GM23338 (cell line): ENCODE measurements around the gene KCNJ13. TPM values are rescaled to one million over a fixed set of nuclear protein-coding genes. Genes with fewer than 3 reads are reported as not detected.

Experiments used
- ATAC-seq: fragments of 200-7000 bp; cut with Tn5 transposase; 3 replicates; pipeline ENCODE4 v1.9.1; 2020
- DNase-seq: peaks from one replicate; pipeline ENCODE4 v3.0.0-alpha.2; 2015; ENCODE audit warnings: low spot score
- H2AFZ ChIP-seq: fragments of 200-600 bp; sonication (generic); 2 replicates; pipeline ENCODE4 v1.8.0; 2016; ENCODE audit warnings: antibody characterized with exemption, mild to moderate bottlenecking, moderate library complexity
- H3F3A ChIP-seq: fragments of 200-600 bp; sonication (generic); replicated peaks from 2 replicates; pipeline ENCODE4 v1.8.0; 2017; ENCODE audit warnings: antibody characterized with exemption, mixed run types, low read depth
- H3K27ac ChIP-seq: fragments of 200-600 bp; sonication (generic); 2 replicates; pipeline ENCODE4 v1.6.1; 2016; ENCODE audit warnings: low read depth
- H3K27me3 ChIP-seq: fragments of 200-600 bp; sonication (generic); 2 replicates; pipeline ENCODE4 v1.8.0; 2016; ENCODE audit warnings: mild to moderate bottlenecking, mixed run types, moderate library complexity; ENCODE audit not compliant: insufficient read depth
- H3K36me3 ChIP-seq: fragments of 200-600 bp; sonication (generic); 2 replicates; pipeline ENCODE4 v1.8.0; 2016; ENCODE audit warnings: mild to moderate bottlenecking; ENCODE audit not compliant: insufficient read depth
- H3K4me1 ChIP-seq: fragments of 200-600 bp; sonication (generic); 2 replicates; pipeline ENCODE4 v1.8.0; 2016; ENCODE audit warnings: mild to moderate bottlenecking, moderate library complexity; ENCODE audit not compliant: insufficient read depth
- H3K4me2 ChIP-seq: fragments of 200-600 bp; sonication (generic); 2 replicates; pipeline ENCODE4 v1.7.1; 2017; ENCODE audit warnings: mixed run types
- H3K4me3 ChIP-seq: fragments of 200-600 bp; sonication (generic); 2 replicates; pipeline ENCODE4 v1.6.1; 2016; ENCODE audit warnings: mixed run types
- H3K79me2 ChIP-seq: fragments of 200-600 bp; sonication (generic); replicated peaks from 2 replicates; pipeline ENCODE4 v1.8.0; 2017; ENCODE audit warnings: mild to moderate bottlenecking; ENCODE audit not compliant: insufficient read depth
- H3K9me2 ChIP-seq: fragments of 200-600 bp; sonication (generic); 2 replicates; pipeline ENCODE4 v1.8.0; 2017; ENCODE audit not compliant: insufficient read depth
- H4K20me1 ChIP-seq: fragments of 200-600 bp; sonication (generic); replicated peaks from 2 replicates; pipeline ENCODE4 v1.8.0; 2017; ENCODE audit warnings: mild to moderate bottlenecking; ENCODE audit not compliant: insufficient read depth
- H3K27ac Mint-ChIP-seq: 2 replicates; pipeline ENCODE4 v1.8.0; 2020; ENCODE audit warnings: inconsistent platforms, mild to moderate bottlenecking, moderate library complexity, mixed read lengths
- H3K27me3 Mint-ChIP-seq: 3 replicates; pipeline ENCODE4 v1.8.0; 2022; ENCODE audit warnings: low read depth, mild to moderate bottlenecking, moderate library complexity, mixed read lengths, inconsistent platforms; ENCODE audit not compliant: insufficient read depth, poor library complexity
- H3K36me3 Mint-ChIP-seq: 3 replicates; pipeline ENCODE4 v1.8.0; 2021; ENCODE audit warnings: low read depth, mild to moderate bottlenecking, inconsistent platforms, moderate library complexity, mixed read lengths
- H3K4me1 Mint-ChIP-seq: 3 replicates; pipeline ENCODE4 v1.8.0; 2020; ENCODE audit warnings: mild to moderate bottlenecking, inconsistent platforms, mixed read lengths
- H3K4me3 Mint-ChIP-seq: 3 replicates; pipeline ENCODE4 v1.8.0; 2021; ENCODE audit warnings: moderate library complexity, mild to moderate bottlenecking, inconsistent platforms, mixed read lengths
- H3K9me3 Mint-ChIP-seq: 3 replicates; pipeline ENCODE4 v1.8.0; 2020; ENCODE audit warnings: moderate library complexity, mild to moderate bottlenecking, inconsistent platforms, mixed read lengths
- CREB1 ChIP-seq: fragments of 250-450 bp; sonication (Bioruptor Pico); IDR thresholded peaks from 2 replicates; pipeline ENCODE4 v1.5.0; 2020; ENCODE audit warnings: low read depth, mild to moderate bottlenecking, moderate library complexity
- CTCF ChIP-seq, 2 experiments: fragments of 200-600 bp in 1 of 2; sonication (generic) in 1 of 2; conservative IDR thresholded peaks; 2 replicates each; pipeline versions ENCODE4 v1.5.1 to v1.6.1; 2016 to 2017; ENCODE audit warnings: antibody characterized with exemption in 2 of 2, low read depth in 2 of 2, mild to moderate bottlenecking in 2 of 2, moderate library complexity in 1 of 2
- ETS1 ChIP-seq: IDR thresholded peaks from 2 replicates; pipeline ENCODE4 v1.6.1; 2016; ENCODE audit warnings: antibody characterized with exemption
- EZH2 ChIP-seq: fragments of 200-600 bp; sonication (generic); IDR thresholded peaks from one replicate; pipeline ENCODE4 v1.8.0; 2017; ENCODE audit warnings: antibody characterized with exemption, mild to moderate bottlenecking, low read depth; ENCODE audit not compliant: unreplicated experiment
- EZH2phosphoT487 ChIP-seq: fragments of 200-600 bp; sonication (generic); IDR thresholded peaks from one replicate; pipeline ENCODE4 v1.8.1; 2018; ENCODE audit warnings: antibody characterized with exemption; ENCODE audit not compliant: unreplicated experiment
- JUNB ChIP-seq: IDR thresholded peaks from one replicate; pipeline ENCODE4 v1.6.1; 2016; ENCODE audit warnings: antibody characterized with exemption; ENCODE audit not compliant: unreplicated experiment
- NANOG ChIP-seq: IDR thresholded peaks from 2 replicates; pipeline ENCODE4 v1.6.1; 2016; ENCODE audit warnings: antibody characterized with exemption, borderline replicate concordance
- POLR2AphosphoS5 ChIP-seq: IDR thresholded peaks from 2 replicates; pipeline ENCODE4 v1.6.1; 2016; ENCODE audit warnings: antibody characterized with exemption, low read depth
- REST ChIP-seq: IDR thresholded peaks from one replicate; pipeline ENCODE4 v1.6.1; 2018; ENCODE audit warnings: antibody characterized with exemption; ENCODE audit not compliant: unreplicated experiment
- ZNF114 ChIP-seq: fragments of 250-450 bp; sonication (Bioruptor Pico); IDR thresholded peaks from 2 replicates; pipeline ENCODE4 v1.5.0; 2020; ENCODE audit warnings: mild to moderate bottlenecking, moderate library complexity
- ZNF331 ChIP-seq: fragments of 250-450 bp; sonication (Bioruptor Pico); IDR thresholded peaks from 2 replicates; pipeline ENCODE4 v1.5.0; 2020; ENCODE audit warnings: low read depth, mild to moderate bottlenecking, moderate library complexity
- ZNF462 ChIP-seq: fragments of 250-450 bp; sonication (Bioruptor Pico); IDR thresholded peaks from 2 replicates; pipeline ENCODE4 v1.5.0; 2020; ENCODE audit warnings: mild to moderate bottlenecking, moderate library complexity
- polyA plus RNA-seq: library from polyadenylated mRNA; unstranded; fragments of >200 nt; fragmentation: Nextera tagmentation; extraction: Ambion mirVana; gene quantifications from 2 replicates; pipeline ENCODE4 v1.2.1, GENCODE V29; 2016
- total RNA-seq: library from RNA; depleted of rRNA; stranded (reverse); fragments of >200 nt; shearing (Covaris generic); gene quantifications from 2 replicates; pipeline ENCODE4 v1.2.3, GENCODE V29; 2014

KCNJ13 gene
- total and polyA plus RNA-seq, 2 experiments from 2014 or later = 0.37 TPM; not detected in 1

- Histone ChIP-seq H4K20me1 (no peaks in the 10 kb centered on the region), H3K4me1 (0 out of 2 replicates have a peak, but pooled peaks cover 3% of the 10 kb centered on the region), H3K27me3 (no peaks in the 10 kb centered on the region), H3K27ac (no peak overlapping the region), H3K36me3 (no peaks in the 10 kb centered on the region), H2AFZ (no peak overlapping the region), H3K9me2 (no peaks in the 10 kb centered on the region), H3K4me3 (no peak overlapping the region), H3K4me2 (no peak overlapping the region), H3K79me2 (no peaks in the 10 kb centered on the region), H3F3A (no peaks in the 10 kb centered on the region)
- H3K9me3 Mint-ChIP-seq = no peaks in the 10 kb centered on the region; the same call in 2 of the 3 replicates
- peaks cover 7% of the 10 kb centered on the region; the same call in 2 of the 3 replicates for H3K4me1 Mint-ChIP-seq
- DNase-seq (no peak), ATAC-seq (no peak)
- no peaks in the 10 kb centered on the region; the same call in 2 of the 3 replicates for H3K36me3 Mint-ChIP-seq
- TF ChIP-seq EZH2phosphoT487 (no peak), POLR2AphosphoS5 (no peak), ZNF331 (CRISPR knock-in tag) (no peak), REST (no peak), CTCF (conservative IDR thresholded peaks at IDR 0.05; ENCODE audit: low read depth in 2 of 2) (no peak), CREB1 (CRISPR knock-in tag) (no peak), ZNF462 (CRISPR knock-in tag) (no peak), ZNF114 (no peak), ETS1 (no peak), EZH2 (no peak), JUNB (no peak), NANOG (no peak)
- no peaks in the 10 kb centered on the region for H3K27me3 Mint-ChIP-seq
- H3K4me3 Mint-ChIP-seq = no peak overlapping the region
- no peak overlapping the region for H3K27ac Mint-ChIP-seq
Measured at GRCh38 chr2:232779465-232779864, 3.1 kb upstream of the KCNJ13 start.
